GM12878 (cell line): ENCODE data around the gene CD82. TPM values are rescaled to one million over a fixed set of nuclear protein-coding genes. Genes with fewer than 3 reads are reported as not detected.

ENCODE experiments used
- ATAC-seq: fragments of 200-7000 bp; cut with Tn5 transposase; 3 replicates; pipeline ENCODE4 v1.9.1; 2020; ENCODE audit warnings: mild to moderate bottlenecking, moderate library complexity
- BruUV-seq: library from RNA; stranded (reverse); fragments of 400-500 nt; replicated peaks from 2 replicates; lab custom pipeline; 2021; lab: Mats Ljungman, UMichigan
- CTCF ChIA-PET: fragments of 300-600 bp; sonication (Branson Sonifier 250); formaldehyde crosslinking; extraction: SDS; loops from one replicate; lab custom pipeline; 2021; ENCODE audit warnings: inconsistent platforms; lab: Yijun Ruan, JAX
- POLR2A ChIA-PET: fragments of 350-600 bp; formaldehyde crosslinking; extraction: SDS; loops from one replicate; lab custom pipeline; 2021; ENCODE audit warnings: inconsistent platforms; lab: Charles Lee
- RAD21 ChIA-PET: fragments of 300-600 bp; sonication (Branson Sonifier 250); formaldehyde crosslinking; loops from one replicate; lab custom pipeline; 2023; ENCODE audit warnings: antibody characterized with exemption; ENCODE audit not compliant: unreplicated experiment; lab: Charles Lee
- SMC1A ChIA-PET: fragments of 300-600 bp; sonication (Branson Sonifier 250); formaldehyde crosslinking; loops from one replicate; lab custom pipeline; 2023; ENCODE audit not compliant: unreplicated experiment, uncharacterized antibody; lab: Charles Lee
- DNase-seq: peaks from one replicate; pipeline ENCODE4 v3.0.0-alpha.2; 2011; ENCODE audit warnings: low read depth, low spot score
- FAIRE-seq: peaks from 3 replicates; lab custom pipeline; 2011; peaks lifted over from hg19 to GRCh38; lab: Jason Lieb, UNC
- H2AFZ ChIP-seq: 2 replicates; pipeline ENCODE4 v1.6.0; 2011; ENCODE audit warnings: low read depth, low read length, control low read depth; ENCODE audit not compliant: control insufficient read depth
- H3K27ac ChIP-seq: 2 replicates; pipeline ENCODE4 v1.5.1; 2011; ENCODE audit warnings: control low read depth; ENCODE audit not compliant: control insufficient read depth, insufficient read depth
- H3K27me3 ChIP-seq, 2 experiments: replicated peaks in 1 of 2; 2 replicates each; pipeline versions ENCODE4 v1.6.0 to v1.6.1; 2011; ENCODE audit warnings: low read length in 1 of 2; ENCODE audit not compliant: control insufficient read depth in 2 of 2, insufficient read depth in 2 of 2
- H3K36me3 ChIP-seq, 2 experiments: 2 replicates each; pipeline ENCODE4 v1.5.1; 2011; ENCODE audit warnings: low read length in 1 of 2; ENCODE audit not compliant: control insufficient read depth in 2 of 2, insufficient read depth in 2 of 2
- H3K4me1 ChIP-seq: 2 replicates; pipeline ENCODE4 v1.6.1; 2011; ENCODE audit warnings: mild to moderate bottlenecking, low read length, moderate library complexity, mixed read lengths; ENCODE audit not compliant: control insufficient read depth, insufficient read depth
- H3K4me2 ChIP-seq: 2 replicates; pipeline ENCODE4 v1.6.0; 2011; ENCODE audit warnings: control low read depth; ENCODE audit not compliant: control insufficient read depth, insufficient read depth
- H3K4me3 ChIP-seq: fragments of 200-600 bp; sonication (generic); 2 replicates; pipeline ENCODE4 v1.5.1; 2016
- H3K79me2 ChIP-seq: 2 replicates; pipeline ENCODE4 v1.6.0; 2011; ENCODE audit warnings: low read length; ENCODE audit not compliant: control insufficient read depth, insufficient read depth
- H3K9ac ChIP-seq: 2 replicates; pipeline ENCODE4 v1.8.0; 2011; ENCODE audit warnings: low read length, control low read depth, mixed read lengths; ENCODE audit not compliant: control insufficient read depth, insufficient read depth
- H3K9me3 ChIP-seq: replicated peaks from 3 replicates; pipeline ENCODE4 v1.5.1; 2011; ENCODE audit warnings: mild to moderate bottlenecking, low read length; ENCODE audit not compliant: control insufficient read depth, insufficient read depth
- H4K20me1 ChIP-seq: 2 replicates; pipeline ENCODE4 v1.6.0; 2011; ENCODE audit not compliant: control insufficient read depth, insufficient read depth
- FOXK2 ChIP-seq: fragments of 450-650 bp; IDR thresholded peaks from 2 replicates; pipeline ENCODE4 v1.6.1; 2017; ENCODE audit warnings: mild to moderate bottlenecking, moderate library complexity
- POLR2AphosphoS2 ChIP-seq: IDR thresholded peaks from 2 replicates; pipeline ENCODE4 v1.6.1; 2011; ENCODE audit warnings: low read depth, mild to moderate bottlenecking, low read length, improper control_type of control experiment, moderate library complexity
- POU2F2 ChIP-seq: IDR thresholded peaks from 3 replicates; pipeline ENCODE4 v1.6.1; 2011; ENCODE audit warnings: low read depth, mild to moderate bottlenecking, low read length, borderline replicate concordance
- SPI1 ChIP-seq: IDR thresholded peaks from 2 replicates; pipeline ENCODE4 v1.6.1; 2011; ENCODE audit warnings: low read depth, mild to moderate bottlenecking, low read length, moderate library complexity, borderline replicate concordance; ENCODE audit not compliant: insufficient read depth
- WGBS: methylation state at CpG from one replicate; pipeline ENCODE4 v1.1.6; 2016; ENCODE audit warnings: low lambda C conversion rate; ENCODE audit not compliant: insufficient replicate concordance, insufficient coverage; ENCODE audit errors: missing lambda C conversion rate; 5-methylcytosine and 5-hydroxymethylcytosine counted together
- in situ Hi-C: fragments of 300-500 bp; cut with MboI; formaldehyde crosslinking; loops from 9 replicates; pipeline ENCODE4 v1.14.3; 2018; ENCODE audit warnings: mixed read lengths
- intact Hi-C: fragments of 100-400 bp; cut with micrococcal nuclease; formaldehyde crosslinking; loops from one replicate; pipeline ENCODE4 v1.14.2; 2022; ENCODE audit not compliant: unreplicated experiment
- polyA plus RNA-seq, 11 experiments: library from polyadenylated mRNA; depleted of rRNA in 4 of 11; unstranded in 6 of 11; stranded (reverse) in 5 of 11; fragments of >200 nt; fragmentation: Nextera tagmentation in 4 of 11; fragmentation: Illumina TruSeq in 1 of 11; extraction: Ambion mirVana in 4 of 11; extraction: Trizol in 1 of 11; gene quantifications; 1 replicate in 1 of 11; 2 replicates in 10 of 11; pipeline versions ENCODE4 v1.2.1 to v1.2.3, GENCODE V29; 2011 to 2016; ENCODE audit warnings: inconsistent platforms in 2 of 11, missing spikeins in 2 of 11, low read depth in 1 of 11
- total RNA-seq, 4 experiments: library from RNA; depleted of rRNA in 3 of 4; stranded (reverse); fragments of >200 nt in 3 of 4; fragmentation: Illumina TruSeq in 1 of 4; extraction: Trizol in 1 of 4; gene quantifications; 2 replicates each; pipeline versions ENCODE4 v1.2.1 to v1.2.3, GENCODE V29; 2013 to 2021
- TF ChIP-seq, protein P1 (sequence below): fragments of 450-650 bp; IDR thresholded peaks from 2 replicates; pipeline ENCODE4 v1.6.1; 2014; ENCODE audit warnings: mild to moderate bottlenecking

Gene CD82
- total and polyA plus RNA-seq, 10 of the 15 experiments (the other 5 are each of a cell fraction or from before 2014, with no cell fraction given) = 5.2 to 180 (median 84.7) TPM

DNA sequence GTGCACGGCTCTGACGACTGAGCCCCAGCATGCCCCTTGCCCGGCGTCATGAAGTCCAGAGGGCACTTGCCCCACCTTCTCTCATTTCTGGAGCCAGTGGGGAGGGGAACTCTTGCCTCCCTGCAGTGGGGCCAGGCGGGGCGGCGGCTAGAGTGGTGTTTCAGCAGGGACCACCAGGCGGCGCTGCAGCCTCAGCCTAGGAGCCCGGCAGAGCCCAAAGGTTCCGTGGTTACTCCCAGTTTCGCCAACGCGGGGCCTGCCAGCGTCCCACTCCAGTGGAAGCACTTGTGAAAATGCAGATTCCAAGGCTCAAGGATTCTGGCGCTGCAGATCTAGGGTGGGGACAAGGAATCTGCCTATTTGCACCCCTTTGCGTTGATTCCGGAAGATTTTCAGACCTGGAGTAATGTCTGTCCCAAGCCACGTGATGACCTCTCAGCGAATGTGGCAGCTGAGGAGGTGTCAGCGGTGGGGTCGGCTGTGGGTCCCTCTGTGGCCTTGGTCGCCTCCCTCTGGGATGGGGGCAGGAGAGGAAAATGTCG lies 55.7 kb downstream of the CD82 start (continued):
- TF ChIP-seq, protein P1, sequence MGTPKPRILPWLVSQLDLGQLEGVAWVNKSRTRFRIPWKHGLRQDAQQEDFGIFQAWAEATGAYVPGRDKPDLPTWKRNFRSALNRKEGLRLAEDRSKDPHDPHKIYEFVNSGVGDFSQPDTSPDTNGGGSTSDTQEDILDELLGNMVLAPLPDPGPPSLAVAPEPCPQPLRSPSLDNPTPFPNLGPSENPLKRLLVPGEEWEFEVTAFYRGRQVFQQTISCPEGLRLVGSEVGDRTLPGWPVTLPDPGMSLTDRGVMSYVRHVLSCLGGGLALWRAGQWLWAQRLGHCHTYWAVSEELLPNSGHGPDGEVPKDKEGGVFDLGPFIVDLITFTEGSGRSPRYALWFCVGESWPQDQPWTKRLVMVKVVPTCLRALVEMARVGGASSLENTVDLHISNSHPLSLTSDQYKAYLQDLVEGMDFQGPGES = no peak
- TF ChIP-seq POU2F2 (0 out of 3 replicates have a peak, but pooled peaks have one; percentile 46), POLR2AphosphoS2 (0 out of 2 replicates have a peak, but pooled peaks have one; percentile 11)

DNA sequence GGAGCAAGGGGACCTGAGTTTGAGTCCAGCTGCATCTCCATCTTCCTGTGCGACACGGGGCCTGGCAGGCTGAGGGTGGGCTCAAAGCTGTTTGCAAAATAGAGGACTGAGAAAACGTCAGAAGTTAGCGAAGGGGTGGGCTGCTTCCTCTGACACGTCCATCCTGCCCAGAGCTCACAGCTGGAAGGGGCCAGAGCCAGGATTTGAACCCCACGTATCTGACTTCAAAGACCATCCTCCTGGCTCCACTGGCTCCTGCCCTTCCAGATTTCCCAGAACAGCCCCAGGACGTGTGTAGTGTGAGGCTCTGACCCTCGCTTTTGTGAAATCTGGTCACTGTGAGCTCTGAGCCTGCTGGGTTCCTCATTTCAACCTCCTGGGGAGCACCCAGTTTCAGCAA lies 56.3 kb downstream of the CD82 start:
- no peak overlapping the region for H3K27ac ChIP-seq
- no peaks in the 10 kb centered on the region for H3K4me1 ChIP-seq
- in situ Hi-C loops = loop anchor here (10.0 kb wide), 1 partner anchor 337 kb away; no protein-coding TSS in a partner anchor
- FAIRE-seq = no peak
- H3K27me3 ChIP-seq = no peaks in the 10 kb centered on the region
- H4K20me1 ChIP-seq = no peaks in the 10 kb centered on the region
- H2AFZ ChIP-seq = no peak overlapping the region
- intact Hi-C loops = loop anchor here (1.0 to 10.0 kb wide), 5 partner anchors 156 to 527 kb away; partner anchors contain the start of gene EXT2
- H3K4me3 ChIP-seq = no peak overlapping the region
- peaks cover 10 to 18% of the 10 kb centered on the region in 2 experiments; a peak in 3 of 4 replicates for H3K36me3 ChIP-seq
- no peak overlapping the region for H3K4me2 ChIP-seq
- TF ChIP-seq SPI1 (peak; percentile 12; the same call in 1 of the 2 replicates), FOXK2 (no peak)
- TF ChIP-seq, all 136 proteins: peak for 1
- H3K79me2 ChIP-seq = no peaks in the 10 kb centered on the region
- no peak overlapping the region for H3K9ac ChIP-seq
- SMC1A ChIA-PET = interaction anchor here (0.8 to 2.7 kb wide), 8 partner anchors 9 to 67 kb away, joined by 3 to 13 read pairs (median 4); partner anchors contain the start of gene CD82
- BruUV-seq = no TSS peak
- DNase-seq (no peak), ATAC-seq (no peak)
- POLR2A ChIA-PET = interaction anchor here (0.7 to 1.2 kb wide), 4 partner anchors 23 to 57 kb away, joined by 3 to 4 read pairs (median 4); partner anchors contain the start of gene CD82
- CTCF ChIA-PET = interaction anchor here (0.5 to 5.6 kb wide), 12 partner anchors 10 to 290 kb away, joined by 3 to 60 read pairs (median 6); no protein-coding TSS in a partner anchor
- H3K9me3 ChIP-seq = peaks cover 2% of the 10 kb centered on the region; the same call in 2 of the 3 replicates
- 69% methylated on average over 8 of the region's 8 CpGs for WGBS
- RAD21 ChIA-PET = interaction anchor here (1.7 to 6.6 kb wide), 3 partner anchors 9 to 154 kb away, joined by 4 to 190 read pairs (median 5); no protein-coding TSS in a partner anchor
